Thoracic aorta (tissue), 2 donors: ENCODE data around the gene HAUS6. TPM values are rescaled to one million over a fixed set of nuclear protein-coding genes. Genes with fewer than 3 reads are reported as not detected.
A peak's percentile ranks its signal among the peaks of the same experiment; 100 is the strongest.
"Not testable (repeated sequence)": the region's sequence is repeated elsewhere in the genome, so short reads cannot be mapped to it uniquely, and the experiment has no call there.

Experiments
- ATAC-seq: fragments of 150-250 bp; one replicate; pipeline ENCODE4 v1.8.0; 2017; ENCODE audit warnings: low read depth; ENCODE audit not compliant: insufficient number of reproducible peaks, low FRiP score
- DNase-seq: peaks from one replicate; pipeline ENCODE4 v3.0.0-alpha.2; 2020; ENCODE audit warnings: low spot score
- H3K27ac ChIP-seq, 2 donors: fragments of 200-600 bp; sonication (generic); 1 replicate in 1 of 2; 2 replicates in 1 of 2; pipeline ENCODE4 v1.5.1; 2016; ENCODE audit warnings: mild to moderate bottlenecking in 2 of 2, moderate library complexity in 2 of 2
- H3K27me3 ChIP-seq: fragments of 200-600 bp; sonication (generic); replicated peaks from 2 replicates; pipeline ENCODE4 v1.6.0; 2016; ENCODE audit warnings: mild to moderate bottlenecking; ENCODE audit not compliant: insufficient read depth
- H3K36me3 ChIP-seq: fragments of 200-600 bp; sonication (generic); one replicate; pipeline ENCODE4 v1.5.1; 2016
- H3K4me1 ChIP-seq, 2 donors: fragments of 200-600 bp; sonication (generic); 1 replicate in 1 of 2; 2 replicates in 1 of 2; pipeline versions ENCODE4 v1.5.1 to v1.6.0; 2016; ENCODE audit warnings: low read depth in 2 of 2, mild to moderate bottlenecking in 1 of 2; ENCODE audit not compliant: control insufficient read depth in 1 of 2
- H3K4me3 ChIP-seq: fragments of 200-600 bp; sonication (generic); 2 replicates; pipeline ENCODE4 v1.5.1; 2016; ENCODE audit warnings: mild to moderate bottlenecking
- H3K9me3 ChIP-seq: fragments of 200-600 bp; sonication (generic); 2 replicates; pipeline ENCODE4 v1.5.1; 2016
- CTCF ChIP-seq: fragments of 200-600 bp; sonication (generic); IDR thresholded peaks from one replicate; pipeline ENCODE4 v1.5.1; 2019; ENCODE audit warnings: antibody characterized with exemption
- total RNA-seq, 2 donors: library from RNA; depleted of rRNA; stranded (reverse); fragments of >200 nt; gene quantifications; one replicate each; pipeline versions ENCODE4 v1.1.0 to v1.2.3, GENCODE V29; 2016

HAUS6 gene
- total RNA-seq, 2 donors from 2014 or later = 5.4 to 7.0 TPM

- no peak for ATAC-seq
- H3K36me3 ChIP-seq = no peaks in the 10 kb centered on the region
- H3K9me3 ChIP-seq = no peaks in the 10 kb centered on the region
- H3K4me3 ChIP-seq = no peak overlapping the region
- H3K27me3 ChIP-seq = no peaks in the 10 kb centered on the region
- no peak overlapping the region for H3K27ac ChIP-seq
- no peak for TF ChIP-seq CTCF
- peaks cover 12% of the 10 kb centered on the region in 2 donors for H3K4me1 ChIP-seq
- DNase-seq = no peak
Observed at GRCh38 chr9:19104515-19105282, 2.0 kb upstream of the HAUS6 start.

GRCh38 chr9:19102181-19102630, 498 bp downstream of the HAUS6 start:
- Histone ChIP-seq H3K36me3 (no peaks in the 10 kb centered on the region), H3K9me3 (no peaks in the 10 kb centered on the region), H3K4me1 (peaks cover 12% of the 10 kb centered on the region in 2 donors), H3K4me3 (peak overlapping the region; percentile 86), H3K27me3 (no peaks in the 10 kb centered on the region), H3K27ac (peak overlapping the region; percentile 28 to 82)
- DNase-seq = no peak
- no peak for TF ChIP-seq CTCF
- no peak for ATAC-seq

GRCh38 chr9:19101203-19101602, 1.5 kb downstream of the HAUS6 start:
- ATAC-seq = no peak
- no peaks in the 10 kb centered on the region for H3K36me3 ChIP-seq
- DNase-seq = no peak
- peaks cover 12% of the 10 kb centered on the region in 2 donors for H3K4me1 ChIP-seq
- no peaks in the 10 kb centered on the region for H3K9me3 ChIP-seq
- no peak overlapping the region for H3K27ac ChIP-seq
- TF ChIP-seq CTCF = no peak
- peak overlapping the region; percentile 86 for H3K4me3 ChIP-seq
- no peaks in the 10 kb centered on the region for H3K27me3 ChIP-seq

GRCh38 chr9:19097431-19097830, 5.3 kb downstream of the HAUS6 start:
- H3K4me3 ChIP-seq, ATAC-seq, H3K27me3 ChIP-seq, H3K36me3 ChIP-seq, H3K27ac ChIP-seq, DNase-seq, H3K9me3 ChIP-seq: not testable (repeated sequence)
- peaks cover 12% of the 10 kb centered on the region in 2 donors for H3K4me1 ChIP-seq

- Histone ChIP-seq H3K4me3 (no peak overlapping the region), H3K27ac (no peak overlapping the region), H3K36me3 (peaks cover 23% of the 10 kb centered on the region), H3K4me1 (no peaks in the 10 kb centered on the region), H3K9me3 (no peaks in the 10 kb centered on the region), H3K27me3 (no peaks in the 10 kb centered on the region)
- TF ChIP-seq CTCF = no peak
- no peak for ATAC-seq
- DNase-seq = no peak
Observed at GRCh38 chr9:19087106-19088000, 15.4 kb downstream of the HAUS6 start.
